Neural progenitor cell (in vitro differentiated cells): Measurements from ENCODE around the gene SS18. TPM values are rescaled to one million over a fixed set of nuclear protein-coding genes. Genes with fewer than 3 reads are reported as not detected.

Source experiments
- DNase-seq: peaks from one replicate; pipeline ENCODE4 v3.0.0-alpha.2; 2016; ENCODE audit warnings: low spot score
- H2AFZ ChIP-seq: fragments of 200-600 bp; sonication (generic); replicated peaks from 2 replicates; pipeline ENCODE4 v1.6.1; 2016; ENCODE audit warnings: antibody characterized with exemption
- H3F3A ChIP-seq: fragments of 200-600 bp; sonication (generic); 2 replicates; pipeline ENCODE4 v1.6.1; 2016; ENCODE audit warnings: antibody characterized with exemption, low read depth
- H3K27ac ChIP-seq: fragments of 200-600 bp; sonication (generic); 2 replicates; pipeline ENCODE4 v1.5.1; 2016; ENCODE audit warnings: mild to moderate bottlenecking
- H3K27me3 ChIP-seq: fragments of 200-600 bp; sonication (generic); 2 replicates; pipeline ENCODE4 v1.6.1; 2016; ENCODE audit warnings: mild to moderate bottlenecking, moderate library complexity
- H3K36me3 ChIP-seq: fragments of 200-600 bp; sonication (generic); 2 replicates; pipeline ENCODE4 v1.5.1; 2016
- H3K4me1 ChIP-seq: fragments of 200-600 bp; sonication (generic); 2 replicates; pipeline ENCODE4 v1.6.1; 2016; ENCODE audit warnings: mixed run types
- H3K4me2 ChIP-seq: fragments of 200-600 bp; sonication (generic); 2 replicates; pipeline ENCODE4 v1.6.1; 2016
- H3K4me3 ChIP-seq: fragments of 200-600 bp; sonication (generic); 2 replicates; pipeline ENCODE4 v1.5.1; 2016
- H3K79me2 ChIP-seq: fragments of 200-600 bp; sonication (generic); 2 replicates; pipeline ENCODE4 v1.6.1; 2016; ENCODE audit warnings: low read depth
- H3K9ac ChIP-seq: fragments of 200-600 bp; sonication (generic); 2 replicates; pipeline ENCODE4 v1.6.1; 2016
- H3K9me3 ChIP-seq: fragments of 200-600 bp; sonication (generic); 2 replicates; pipeline ENCODE4 v1.5.1; 2016; ENCODE audit warnings: low read depth
- H4K20me1 ChIP-seq: fragments of 200-600 bp; sonication (generic); 2 replicates; pipeline ENCODE4 v1.6.1; 2016; ENCODE audit warnings: low read depth
- H3K27ac Mint-ChIP-seq: 3 replicates; pipeline ENCODE4 v1.8.0; 2021; ENCODE audit warnings: mixed read lengths
- H3K27me3 Mint-ChIP-seq: 2 replicates; pipeline ENCODE4 v1.8.0; 2022; ENCODE audit warnings: low read depth, mild to moderate bottlenecking, inconsistent platforms, moderate library complexity, mixed read lengths; ENCODE audit not compliant: insufficient read depth
- H3K36me3 Mint-ChIP-seq: 3 replicates; pipeline ENCODE4 v1.8.0; 2021; ENCODE audit warnings: mixed read lengths
- H3K4me1 Mint-ChIP-seq: 3 replicates; pipeline ENCODE4 v1.8.0; 2021; ENCODE audit warnings: mixed read lengths
- H3K4me3 Mint-ChIP-seq: 3 replicates; pipeline ENCODE4 v1.8.0; 2021; ENCODE audit warnings: mild to moderate bottlenecking, moderate library complexity, mixed read lengths
- H3K9me3 Mint-ChIP-seq: 3 replicates; pipeline ENCODE4 v1.8.0; 2020; ENCODE audit warnings: mixed read lengths
- CTCF ChIP-seq: fragments of 200-600 bp; sonication (generic); IDR thresholded peaks from 2 replicates; pipeline ENCODE4 v1.5.1; 2017; ENCODE audit warnings: antibody characterized with exemption, mild to moderate bottlenecking
- EZH2 ChIP-seq: fragments of 200-600 bp; sonication (generic); IDR thresholded peaks from 2 replicates; pipeline ENCODE4 v1.6.1; 2017; ENCODE audit warnings: antibody characterized with exemption, mild to moderate bottlenecking, moderate library complexity
- EZH2phosphoT487 ChIP-seq: fragments of 200-600 bp; sonication (generic); IDR thresholded peaks from 2 replicates; pipeline ENCODE4 v1.6.1; 2017; ENCODE audit warnings: antibody characterized with exemption
- total RNA-seq: library from RNA; depleted of rRNA; stranded (reverse); fragments of >200 nt; gene quantifications from 2 replicates; pipeline ENCODE4 v1.2.3, GENCODE V29; 2015; ENCODE audit warnings: low replicate concordance

SS18 gene
- total RNA-seq, 1 donor from 2014 or later, result 196 TPM

DNA sequence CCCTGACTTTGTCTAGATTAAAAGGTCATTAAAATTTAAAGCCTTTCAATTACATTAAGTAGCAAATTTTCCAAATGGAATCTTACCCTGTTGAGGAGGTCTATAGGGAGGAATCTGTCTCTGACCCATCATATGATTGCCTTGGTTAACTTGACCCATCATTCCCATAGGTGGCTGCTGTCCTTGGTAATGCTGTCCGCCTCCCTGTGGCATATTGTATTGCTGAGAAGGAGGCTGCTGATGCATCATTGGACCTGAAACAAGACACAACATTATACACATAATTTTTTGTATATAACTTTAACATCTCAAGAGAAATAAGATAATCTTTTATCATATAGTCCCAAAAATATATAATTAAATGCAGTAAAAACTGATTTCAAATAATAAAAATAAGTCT lies 51.2 kb downstream of the SS18 start:
- Histone ChIP-seq H3K9me3 (no peaks in the 10 kb centered on the region), H3K27me3 (no peaks in the 10 kb centered on the region), H2AFZ (no peak overlapping the region), H3K79me2 (peaks cover 12% of the 10 kb centered on the region), H3K36me3 (peaks cover 26% of the 10 kb centered on the region), H3K4me1 (peaks cover 3% of the 10 kb centered on the region), H3K4me2 (no peak overlapping the region), H3F3A (peaks cover 6% of the 10 kb centered on the region), H4K20me1 (no peaks in the 10 kb centered on the region), H3K9ac (no peak overlapping the region), H3K4me3 (no peak overlapping the region), H3K27ac (no peak overlapping the region)
- H3K4me3 Mint-ChIP-seq, result no peak overlapping the region
- TF ChIP-seq EZH2phosphoT487, result no peak
- TF ChIP-seq EZH2, result no peak
- TF ChIP-seq CTCF, result no peak
- no peak overlapping the region for H3K27ac Mint-ChIP-seq
- no peaks in the 10 kb centered on the region for H3K27me3 Mint-ChIP-seq
- no peaks in the 10 kb centered on the region for H3K4me1 Mint-ChIP-seq
- H3K9me3 Mint-ChIP-seq, result no peaks in the 10 kb centered on the region
- DNase-seq, result no peak
- peaks cover 32% of the 10 kb centered on the region for H3K36me3 Mint-ChIP-seq

GRCh38 chr18:26036635-26037034 lies 53.8 kb downstream of the SS18 start:
- Mint-ChIP-seq H3K27ac (no peak overlapping the region), H3K27me3 (no peaks in the 10 kb centered on the region), H3K36me3 (peaks cover 36% of the 10 kb centered on the region), H3K4me3 (no peak overlapping the region), H3K4me1 (no peaks in the 10 kb centered on the region), H3K9me3 (no peaks in the 10 kb centered on the region)
- Histone ChIP-seq H3K9me3 (no peaks in the 10 kb centered on the region), H3K4me1 (peaks cover 3% of the 10 kb centered on the region), H3K27ac (no peak overlapping the region), H3K36me3 (peaks cover 34% of the 10 kb centered on the region), H3F3A (peaks cover 2% of the 10 kb centered on the region), H3K9ac (no peak overlapping the region), H3K27me3 (no peaks in the 10 kb centered on the region), H3K79me2 (peaks cover 8% of the 10 kb centered on the region), H2AFZ (no peak overlapping the region), H3K4me2 (no peak overlapping the region), H4K20me1 (no peaks in the 10 kb centered on the region), H3K4me3 (no peak overlapping the region)
- DNase-seq, result no peak
- TF ChIP-seq EZH2phosphoT487 (no peak), EZH2 (no peak), CTCF (no peak)

- H4K20me1 ChIP-seq, result no peaks in the 10 kb centered on the region
- H3K9me3 Mint-ChIP-seq, result no peaks in the 10 kb centered on the region
- no peaks in the 10 kb centered on the region for H3K27me3 ChIP-seq
- no peak overlapping the region for H3K27ac Mint-ChIP-seq
- H3K9me3 ChIP-seq, result no peaks in the 10 kb centered on the region
- H3K4me2 ChIP-seq, result no peak overlapping the region
- no peak for TF ChIP-seq CTCF
- no peak for TF ChIP-seq EZH2phosphoT487
- TF ChIP-seq EZH2, result no peak
- peaks cover 3% of the 10 kb centered on the region for H3K4me1 ChIP-seq
- no peak overlapping the region for H3K9ac ChIP-seq
- no peak overlapping the region for H3K27ac ChIP-seq
- H2AFZ ChIP-seq, result no peak overlapping the region
- H3K36me3 ChIP-seq, result peaks cover 40% of the 10 kb centered on the region
- no peaks in the 10 kb centered on the region for H3K4me1 Mint-ChIP-seq
- DNase-seq, result no peak
- H3K4me3 Mint-ChIP-seq, result no peak overlapping the region
- no peaks in the 10 kb centered on the region for H3K27me3 Mint-ChIP-seq
- H3K79me2 ChIP-seq, result peaks cover 4% of the 10 kb centered on the region
- peaks cover 46% of the 10 kb centered on the region for H3K36me3 Mint-ChIP-seq
- no peak overlapping the region for H3K4me3 ChIP-seq
- no peaks in the 10 kb centered on the region for H3F3A ChIP-seq
These were observed 55.4 kb downstream of the SS18 start for GRCh38 chr18:26034850-26035497.
